Measurements from ENCODE around the gene SPTBN1. TPM values are rescaled to one million over a fixed set of nuclear protein-coding genes. Genes with fewer than 3 reads are reported as not detected.

The SPTBN1 gene
- total RNA-seq, 2 donors from 2014 or later, result 179 to 194 TPM

GRCh38 chr2:54529935-54530334 lies 73.8 kb downstream of the SPTBN1 start:
- H3K4me3 Mint-ChIP-seq, result no peak overlapping the region
- TF ChIP-seq CTCF (conservative IDR thresholded peaks at IDR 0.05), result no peak
- peaks cover 4% of the 10 kb centered on the region for H3K4me1 ChIP-seq (ENCODE audit: control insufficient read depth, insufficient read depth, low read length)
- no peaks in the 10 kb centered on the region for H3K27me3 Mint-ChIP-seq (ENCODE audit: insufficient read depth)
- H3K27ac Mint-ChIP-seq, result no peak overlapping the region
- peaks cover 21% of the 10 kb centered on the region for H3K36me3 ChIP-seq (ENCODE audit: control insufficient read depth, insufficient read depth, low read length)
- H3K9me3 ChIP-seq (ENCODE audit: control insufficient read depth, low read length), result no peaks in the 10 kb centered on the region
- H3K9me3 Mint-ChIP-seq, result no peaks in the 10 kb centered on the region
- DNase-seq, result no peak
- H3K4me3 ChIP-seq (ENCODE audit: low read length), result no peak overlapping the region
- peaks cover 13% of the 10 kb centered on the region for H3K4me1 Mint-ChIP-seq
- no peak overlapping the region for H3K9ac ChIP-seq (ENCODE audit: extremely low read depth, low read length, poor library complexity, severe bottlenecking)
- peaks cover 33% of the 10 kb centered on the region for H3K36me3 Mint-ChIP-seq (ENCODE audit: low read depth)
- H3K27ac ChIP-seq (ENCODE audit: low read depth, low read length), result no peak overlapping the region
- no peaks in the 10 kb centered on the region for H3K27me3 ChIP-seq (ENCODE audit: control insufficient read depth, insufficient read depth, low read length, poor library complexity, severe bottlenecking)
- 96 to 100% methylated on average over 1 to 2 of the region's 2 CpGs for WGBS, 2 experiments (ENCODE audit: insufficient coverage in 1 of 2, insufficient read length in 1 of 2)

DNA sequence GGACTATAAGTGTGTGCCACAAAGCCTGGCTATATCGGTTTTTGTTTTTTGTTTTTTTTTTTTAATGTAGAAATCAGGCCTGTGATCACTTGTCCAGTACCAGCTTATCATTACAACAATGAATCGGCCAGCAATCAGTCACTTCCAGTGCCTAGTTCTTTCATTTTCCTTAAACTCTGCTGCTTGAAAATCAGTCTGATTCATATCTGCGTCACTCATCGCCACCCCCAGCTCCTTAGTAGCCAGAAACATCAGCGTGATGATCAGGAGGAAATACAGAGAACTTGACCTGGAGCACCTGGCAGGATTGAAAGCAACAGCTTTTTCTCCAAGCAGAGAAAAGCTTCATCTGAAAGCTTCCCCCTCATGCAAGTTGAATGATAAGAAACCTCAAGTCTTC lies 75.4 kb downstream of the SPTBN1 start:
- no peak overlapping the region for H3K27ac Mint-ChIP-seq
- Histone ChIP-seq H3K27me3 (ENCODE audit: control insufficient read depth, insufficient read depth, low read length, poor library complexity, severe bottlenecking) (no peaks in the 10 kb centered on the region), H3K4me3 (ENCODE audit: low read length) (no peak overlapping the region), H3K9me3 (ENCODE audit: control insufficient read depth, low read length) (no peaks in the 10 kb centered on the region), H3K27ac (ENCODE audit: low read depth, low read length) (no peak overlapping the region), H3K4me1 (ENCODE audit: control insufficient read depth, insufficient read depth, low read length) (peaks cover 4% of the 10 kb centered on the region), H3K9ac (ENCODE audit: extremely low read depth, low read length, poor library complexity, severe bottlenecking) (no peak overlapping the region), H3K36me3 (ENCODE audit: control insufficient read depth, insufficient read depth, low read length) (peaks cover 20% of the 10 kb centered on the region)
- no peaks in the 10 kb centered on the region for H3K9me3 Mint-ChIP-seq
- H3K36me3 Mint-ChIP-seq (ENCODE audit: low read depth), result peaks cover 28% of the 10 kb centered on the region
- no peak for TF ChIP-seq CTCF (conservative IDR thresholded peaks at IDR 0.05)
- DNase-seq, result no peak
- 95 to 97% methylated on average over 4 to 5 of the region's 5 CpGs for WGBS, 2 experiments (ENCODE audit: insufficient coverage in 1 of 2, insufficient read length in 1 of 2)
- no peak overlapping the region for H3K4me3 Mint-ChIP-seq
- no peaks in the 10 kb centered on the region for H3K27me3 Mint-ChIP-seq (ENCODE audit: insufficient read depth)
- H3K4me1 Mint-ChIP-seq, result peaks cover 13% of the 10 kb centered on the region

- peaks cover 10% of the 10 kb centered on the region for H3K36me3 Mint-ChIP-seq (ENCODE audit: low read depth)
- H3K4me3 Mint-ChIP-seq, result no peak overlapping the region
Measured at GRCh38 chr2:54534221-54534620, 78.1 kb downstream of the SPTBN1 start.

More at GRCh38 chr2:54534221-54534620, 78.1 kb downstream of the SPTBN1 start:
- Histone ChIP-seq H3K4me3 (ENCODE audit: low read length) (no peak overlapping the region), H3K9ac (ENCODE audit: extremely low read depth, low read length, poor library complexity, severe bottlenecking) (no peak overlapping the region), H3K27me3 (ENCODE audit: control insufficient read depth, insufficient read depth, low read length, poor library complexity, severe bottlenecking) (no peaks in the 10 kb centered on the region), H3K27ac (ENCODE audit: low read depth, low read length) (no peak overlapping the region), H3K9me3 (ENCODE audit: control insufficient read depth, low read length) (no peaks in the 10 kb centered on the region), H3K36me3 (ENCODE audit: control insufficient read depth, insufficient read depth, low read length) (no peaks in the 10 kb centered on the region), H3K4me1 (ENCODE audit: control insufficient read depth, insufficient read depth, low read length) (peaks cover 4% of the 10 kb centered on the region)
- no peak overlapping the region for H3K27ac Mint-ChIP-seq
- no peak for DNase-seq
- no peaks in the 10 kb centered on the region for H3K9me3 Mint-ChIP-seq
- TF ChIP-seq CTCF (conservative IDR thresholded peaks at IDR 0.05), result no peak
- peaks cover 13% of the 10 kb centered on the region for H3K4me1 Mint-ChIP-seq
- WGBS, 2 experiments (ENCODE audit: insufficient coverage in 1 of 2, insufficient read length in 1 of 2), result 88% methylated on average over 1 of the region's 1 CpG; no CpG with 5 or more reads in 1 of the 2 experiments
- no peaks in the 10 kb centered on the region for H3K27me3 Mint-ChIP-seq (ENCODE audit: insufficient read depth)

Data from endodermal cell (in vitro differentiated cells).